Osteocyte (in vitro differentiated cells): ENCODE results near the gene PTPRD. TPM values are rescaled to one million over a fixed set of nuclear protein-coding genes. Genes with fewer than 3 reads are reported as not detected.

Experiments
- DNase-seq: peaks from one replicate; pipeline ENCODE4 v3.0.0; 2021; ENCODE audit warnings: mixed read lengths; ENCODE audit not compliant: unreplicated experiment; ENCODE audit errors: extremely low spot score
- H3K27ac Mint-ChIP-seq: one replicate; pipeline ENCODE4 v1.8.0; 2021; ENCODE audit warnings: mild to moderate bottlenecking, mixed read lengths; ENCODE audit not compliant: unreplicated experiment
- H3K27me3 Mint-ChIP-seq: one replicate; pipeline ENCODE4 v1.8.0; 2021; ENCODE audit warnings: mixed read lengths; ENCODE audit not compliant: unreplicated experiment
- H3K36me3 Mint-ChIP-seq: one replicate; pipeline ENCODE4 v1.8.0; 2021; ENCODE audit warnings: mixed read lengths; ENCODE audit not compliant: unreplicated experiment
- H3K4me1 Mint-ChIP-seq: one replicate; pipeline ENCODE4 v1.8.0; 2021; ENCODE audit warnings: mixed read lengths; ENCODE audit not compliant: unreplicated experiment
- H3K4me3 Mint-ChIP-seq: one replicate; pipeline ENCODE4 v1.8.0; 2021; ENCODE audit warnings: mild to moderate bottlenecking, moderate library complexity, mixed read lengths; ENCODE audit not compliant: unreplicated experiment
- H3K9me3 Mint-ChIP-seq: one replicate; pipeline ENCODE4 v1.8.0; 2021; ENCODE audit warnings: mixed read lengths; ENCODE audit not compliant: unreplicated experiment
- CTCF ChIP-seq: fragments of 200-600 bp; sonication (generic); IDR thresholded peaks from 2 replicates; pipeline ENCODE4 v1.5.0; 2021; ENCODE audit warnings: antibody characterized with exemption, mild to moderate bottlenecking, moderate library complexity
- total RNA-seq: library from RNA; stranded (reverse); gene quantifications from 2 replicates; pipeline ENCODE4 v1.2.1, GENCODE V29; 2021

Gene PTPRD
- total RNA-seq, 1 donor from 2014 or later, result 5.4 TPM

GRCh38 chr9:8390571-8390970 is 2222.2 kb downstream of the PTPRD start:
- DNase-seq, result no peak
- no peaks in the 10 kb centered on the region for H3K36me3 Mint-ChIP-seq
- H3K27me3 Mint-ChIP-seq, result peaks cover 3% of the 10 kb centered on the region
- H3K4me1 Mint-ChIP-seq, result peaks cover 3% of the 10 kb centered on the region
- no peak for TF ChIP-seq CTCF
- no peak overlapping the region for H3K27ac Mint-ChIP-seq
- H3K9me3 Mint-ChIP-seq, result peaks cover 4% of the 10 kb centered on the region
- H3K4me3 Mint-ChIP-seq, result no peak overlapping the region

- TF ChIP-seq CTCF, result no peak
- Mint-ChIP-seq H3K4me3 (no peak overlapping the region), H3K27me3 (peaks cover 1% of the 10 kb centered on the region), H3K4me1 (peaks cover 3% of the 10 kb centered on the region), H3K36me3 (no peaks in the 10 kb centered on the region), H3K9me3 (peaks cover 4% of the 10 kb centered on the region), H3K27ac (no peak overlapping the region)
- no peak for DNase-seq
Observed at GRCh38 chr9:8389531-8389930, 2223.3 kb downstream of the PTPRD start.

GRCh38 chr9:8388132-8388531 is 2224.7 kb downstream of the PTPRD start:
- TF ChIP-seq CTCF, result no peak
- DNase-seq, result no peak
- Mint-ChIP-seq H3K36me3 (no peaks in the 10 kb centered on the region), H3K9me3 (peaks cover 4% of the 10 kb centered on the region), H3K4me1 (peaks cover 3% of the 10 kb centered on the region), H3K27me3 (no peaks in the 10 kb centered on the region), H3K4me3 (no peak overlapping the region), H3K27ac (no peak overlapping the region)

GRCh38 chr9:8384091-8384490 is 2228.7 kb downstream of the PTPRD start:
- TF ChIP-seq CTCF, result no peak
- no peaks in the 10 kb centered on the region for H3K36me3 Mint-ChIP-seq
- no peaks in the 10 kb centered on the region for H3K27me3 Mint-ChIP-seq
- H3K9me3 Mint-ChIP-seq, result no peaks in the 10 kb centered on the region
- H3K4me3 Mint-ChIP-seq, result no peak overlapping the region
- peaks cover under 1% of the 10 kb centered on the region for H3K4me1 Mint-ChIP-seq
- H3K27ac Mint-ChIP-seq, result no peak overlapping the region
- no peak for DNase-seq

- DNase-seq, result no peak
Observed at GRCh38 chr9:8382777-8383527, 2229.8 kb downstream of the PTPRD start.

More at GRCh38 chr9:8382777-8383527, 2229.8 kb downstream of the PTPRD start:
- Mint-ChIP-seq H3K9me3 (no peaks in the 10 kb centered on the region), H3K36me3 (no peaks in the 10 kb centered on the region), H3K4me3 (no peak overlapping the region), H3K4me1 (no peaks in the 10 kb centered on the region), H3K27me3 (no peaks in the 10 kb centered on the region), H3K27ac (no peak overlapping the region)
- no peak for TF ChIP-seq CTCF
